Neural crest cell (in vitro differentiated cells): ENCODE measurements around the gene SPN. TPM values are rescaled to one million over a fixed set of nuclear protein-coding genes. Genes with fewer than 3 reads are reported as not detected.
"Not testable (repeated sequence)": the region's sequence is repeated elsewhere in the genome, so short reads cannot be mapped to it uniquely, and the experiment has no call there.

Experiments
- DNase-seq: peaks from one replicate; pipeline ENCODE4 v3.0.0; 2021; ENCODE audit warnings: low read depth, mixed read lengths, low spot score
- H3K27ac Mint-ChIP-seq: one replicate; pipeline ENCODE4 v1.8.0; 2021; ENCODE audit warnings: mild to moderate bottlenecking, mixed read lengths; ENCODE audit not compliant: unreplicated experiment
- H3K27me3 Mint-ChIP-seq: 2 replicates; pipeline ENCODE4 v1.8.0; 2021; ENCODE audit warnings: low read depth, mild to moderate bottlenecking, mixed read lengths
- H3K36me3 Mint-ChIP-seq: 2 replicates; pipeline ENCODE4 v1.8.0; 2021; ENCODE audit warnings: low read depth, mild to moderate bottlenecking, mixed read lengths
- H3K4me1 Mint-ChIP-seq: 2 replicates; pipeline ENCODE4 v1.8.0; 2021; ENCODE audit warnings: mixed read lengths
- H3K4me3 Mint-ChIP-seq: one replicate; pipeline ENCODE4 v1.8.0; 2021; ENCODE audit warnings: mild to moderate bottlenecking, mixed read lengths
- H3K9me3 Mint-ChIP-seq: 2 replicates; pipeline ENCODE4 v1.8.0; 2021; ENCODE audit warnings: mixed read lengths
- total RNA-seq: library from RNA; stranded (reverse); gene quantifications from 2 replicates; pipeline ENCODE4 v1.2.1, GENCODE V29; 2021
- TF ChIP-seq, protein P1 (sequence below): fragments of 200-600 bp; sonication (generic); conservative IDR thresholded peaks from 2 replicates; pipeline ENCODE4 v1.5.0; 2021; ENCODE audit warnings: antibody characterized with exemption, mild to moderate bottlenecking

SPN gene
- total RNA-seq, 1 donor from 2014 or later, result 0.16 TPM

DNA sequence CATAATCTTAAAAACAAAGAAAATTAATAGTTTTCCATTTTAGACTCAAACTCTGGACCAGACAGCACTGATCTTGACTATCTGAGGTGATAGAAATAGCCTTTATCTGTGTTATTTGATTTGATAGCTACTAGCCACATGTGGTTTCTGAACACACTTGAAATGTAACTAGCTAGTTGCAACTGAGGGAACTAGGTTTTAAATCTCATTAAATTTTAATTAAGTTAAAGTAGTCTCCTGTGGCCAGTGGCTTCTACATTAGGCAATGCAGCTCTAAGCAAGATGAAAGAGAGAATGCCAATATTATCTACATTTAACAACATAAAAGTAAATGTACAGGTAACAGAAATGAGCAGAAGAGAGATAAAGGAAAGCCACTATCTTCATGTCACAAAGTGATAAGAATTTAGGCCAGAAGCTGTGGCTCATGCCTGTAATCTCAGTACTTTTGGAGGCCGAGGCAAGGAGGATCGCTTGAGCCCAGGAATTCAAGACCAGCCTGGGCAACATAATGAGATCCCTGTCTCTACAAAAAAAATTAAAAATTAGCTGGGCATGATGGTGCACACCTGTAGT is 11.2 kb upstream of the SPN start:
- H3K36me3 Mint-ChIP-seq, result no peaks in the 10 kb centered on the region
- no peak for DNase-seq
- H3K4me1 Mint-ChIP-seq, result peaks cover 25% of the 10 kb centered on the region
- H3K27ac Mint-ChIP-seq, result no peak overlapping the region
- TF ChIP-seq, protein P1, sequence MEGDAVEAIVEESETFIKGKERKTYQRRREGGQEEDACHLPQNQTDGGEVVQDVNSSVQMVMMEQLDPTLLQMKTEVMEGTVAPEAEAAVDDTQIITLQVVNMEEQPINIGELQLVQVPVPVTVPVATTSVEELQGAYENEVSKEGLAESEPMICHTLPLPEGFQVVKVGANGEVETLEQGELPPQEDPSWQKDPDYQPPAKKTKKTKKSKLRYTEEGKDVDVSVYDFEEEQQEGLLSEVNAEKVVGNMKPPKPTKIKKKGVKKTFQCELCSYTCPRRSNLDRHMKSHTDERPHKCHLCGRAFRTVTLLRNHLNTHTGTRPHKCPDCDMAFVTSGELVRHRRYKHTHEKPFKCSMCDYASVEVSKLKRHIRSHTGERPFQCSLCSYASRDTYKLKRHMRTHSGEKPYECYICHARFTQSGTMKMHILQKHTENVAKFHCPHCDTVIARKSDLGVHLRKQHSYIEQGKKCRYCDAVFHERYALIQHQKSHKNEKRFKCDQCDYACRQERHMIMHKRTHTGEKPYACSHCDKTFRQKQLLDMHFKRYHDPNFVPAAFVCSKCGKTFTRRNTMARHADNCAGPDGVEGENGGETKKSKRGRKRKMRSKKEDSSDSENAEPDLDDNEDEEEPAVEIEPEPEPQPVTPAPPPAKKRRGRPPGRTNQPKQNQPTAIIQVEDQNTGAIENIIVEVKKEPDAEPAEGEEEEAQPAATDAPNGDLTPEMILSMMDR, result no peak
- H3K4me3 Mint-ChIP-seq, result no peak overlapping the region
- H3K9me3 Mint-ChIP-seq, result no peaks in the 10 kb centered on the region
- H3K27me3 Mint-ChIP-seq, result no peaks in the 10 kb centered on the region

DNA sequence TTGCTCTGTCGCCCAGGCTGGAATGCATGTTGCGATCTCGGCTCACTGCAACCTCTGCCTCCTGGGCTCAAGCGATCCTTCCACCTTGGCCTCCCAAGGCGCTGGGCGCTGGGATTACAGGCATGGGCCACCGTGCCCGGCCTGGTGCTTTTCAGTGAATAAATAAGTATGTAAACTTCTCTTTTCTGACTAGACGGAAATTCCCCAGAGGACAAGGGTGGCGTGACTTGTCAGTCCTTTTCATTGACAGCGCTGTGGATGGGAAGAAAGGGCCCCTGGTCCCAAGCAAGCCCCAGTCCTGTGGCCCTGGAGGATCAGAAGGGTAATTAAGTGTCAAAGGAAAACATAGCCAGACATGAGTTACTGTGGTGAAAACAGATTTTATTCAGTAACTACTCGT is 9.6 kb upstream of the SPN start:
- H3K4me1 Mint-ChIP-seq, result peaks cover 25% of the 10 kb centered on the region
- TF ChIP-seq, protein P1, result no peak
- H3K27ac Mint-ChIP-seq, result no peak overlapping the region
- no peak overlapping the region for H3K4me3 Mint-ChIP-seq
- no peaks in the 10 kb centered on the region for H3K9me3 Mint-ChIP-seq
- no peaks in the 10 kb centered on the region for H3K27me3 Mint-ChIP-seq
- no peaks in the 10 kb centered on the region for H3K36me3 Mint-ChIP-seq
- no peak for DNase-seq

DNA sequence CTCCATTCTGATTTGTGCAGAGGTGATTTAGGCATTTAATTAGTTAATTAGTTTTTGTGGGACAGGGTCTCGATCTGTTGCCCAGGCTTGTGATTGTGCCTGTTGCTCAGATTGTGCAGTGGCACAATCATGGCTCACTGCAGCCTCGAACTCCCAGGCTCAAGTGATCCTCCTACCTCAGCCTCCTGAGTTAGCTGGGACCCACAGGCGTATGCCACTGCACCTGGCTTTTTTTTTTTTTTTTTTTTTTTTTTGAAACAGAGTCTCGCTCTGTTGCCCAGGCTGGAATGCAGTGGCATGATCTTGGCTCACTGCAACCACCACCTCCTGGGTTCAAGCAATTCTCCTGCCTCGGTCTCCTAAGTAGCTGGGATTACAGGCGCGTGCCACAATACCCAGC is 9.2 kb upstream of the SPN start:
- not testable (repeated sequence) for H3K36me3 Mint-ChIP-seq, H3K27me3 Mint-ChIP-seq, H3K27ac Mint-ChIP-seq, H3K9me3 Mint-ChIP-seq, DNase-seq, H3K4me3 Mint-ChIP-seq
- peaks cover 25% of the 10 kb centered on the region for H3K4me1 Mint-ChIP-seq

DNA sequence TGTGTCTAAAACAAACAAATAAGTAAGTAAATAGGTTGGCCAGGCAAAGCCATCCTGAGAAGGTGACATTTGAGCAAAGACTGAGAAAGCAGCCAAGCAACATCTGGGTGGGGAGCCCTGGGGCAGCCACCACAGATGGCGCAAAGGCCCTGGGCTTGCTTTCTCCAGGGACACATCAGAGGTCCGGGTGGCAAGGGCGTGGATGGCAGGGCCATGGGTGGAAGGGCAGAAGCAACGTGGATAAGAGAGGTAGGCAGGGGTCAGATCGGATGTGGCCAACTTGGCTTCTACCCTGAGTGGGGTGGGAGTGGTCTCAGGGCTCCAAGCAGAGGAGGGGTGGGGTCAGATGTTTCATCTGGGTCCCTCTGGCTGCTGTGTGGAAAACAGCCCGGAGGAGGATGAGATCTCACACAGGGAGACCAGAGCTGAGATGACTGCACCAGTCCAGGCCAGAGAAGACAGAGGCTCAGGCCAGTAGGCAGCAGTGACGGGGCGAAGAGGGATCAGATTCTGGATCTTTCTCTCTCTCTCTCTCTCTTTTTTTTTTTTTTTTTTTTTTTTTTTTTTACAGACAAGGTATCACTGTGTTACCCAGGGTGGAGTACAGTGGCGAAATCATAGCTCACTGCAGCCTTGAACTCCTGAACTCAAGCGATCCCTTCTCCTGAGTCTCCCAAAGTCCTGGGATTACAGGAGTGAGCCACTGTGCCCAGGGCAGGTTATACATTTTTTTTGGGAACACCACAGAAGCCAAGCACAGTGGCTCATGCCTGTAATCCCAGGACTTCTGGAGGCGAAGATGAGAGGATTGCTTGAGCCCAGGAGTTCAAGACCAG is 6.1 kb upstream of the SPN start:
- DNase-seq, result no peak
- TF ChIP-seq, protein P1, result no peak
- no peaks in the 10 kb centered on the region for H3K9me3 Mint-ChIP-seq
- no peaks in the 10 kb centered on the region for H3K27me3 Mint-ChIP-seq
- no peak overlapping the region for H3K4me3 Mint-ChIP-seq
- H3K4me1 Mint-ChIP-seq, result peaks cover 20% of the 10 kb centered on the region
- no peaks in the 10 kb centered on the region for H3K36me3 Mint-ChIP-seq
- no peak overlapping the region for H3K27ac Mint-ChIP-seq

DNA sequence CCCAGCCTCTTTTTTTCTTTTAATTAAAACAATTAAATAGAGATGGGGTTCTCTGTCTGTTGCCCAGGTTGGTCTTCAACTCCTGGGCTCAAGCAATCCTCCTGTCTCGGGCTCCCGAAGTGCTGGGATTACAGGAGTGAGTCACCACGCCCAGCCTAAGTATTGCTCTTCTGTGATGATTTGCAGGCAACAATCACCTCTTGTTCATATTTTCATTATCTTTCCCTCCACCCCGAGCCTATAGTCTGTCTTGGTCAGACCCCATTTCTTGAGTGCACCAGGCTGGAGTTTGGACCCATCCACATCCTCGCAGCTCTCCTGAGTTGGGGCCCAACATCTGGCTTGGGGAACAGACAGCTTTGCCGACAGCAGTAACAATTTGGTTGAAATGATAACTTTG is 4.3 kb upstream of the SPN start:
- Mint-ChIP-seq H3K36me3 (no peaks in the 10 kb centered on the region), H3K9me3 (no peaks in the 10 kb centered on the region), H3K4me1 (peaks cover 12% of the 10 kb centered on the region), H3K4me3 (no peak overlapping the region), H3K27me3 (no peaks in the 10 kb centered on the region), H3K27ac (no peak overlapping the region)
- DNase-seq, result no peak
- TF ChIP-seq, protein P1, result no peak
